HG03457 (cell line): ENCODE measurements around the gene SPATA12.
A peak's percentile ranks its signal among the peaks of the same experiment; 100 is the strongest.

ENCODE experiments used
- ATAC-seq: cut with Tn5 transposase; IDR thresholded peaks from one replicate; pipeline ENCODE4 v1.9.1; 2021; ENCODE audit warnings: moderate number of reproducible peaks; ENCODE audit not compliant: unreplicated experiment

SPATA12 gene

GRCh38 chr3:57048728-57049127 is 11.7 kb upstream of the SPATA12 start:
- ATAC-seq, result no peak

DNA sequence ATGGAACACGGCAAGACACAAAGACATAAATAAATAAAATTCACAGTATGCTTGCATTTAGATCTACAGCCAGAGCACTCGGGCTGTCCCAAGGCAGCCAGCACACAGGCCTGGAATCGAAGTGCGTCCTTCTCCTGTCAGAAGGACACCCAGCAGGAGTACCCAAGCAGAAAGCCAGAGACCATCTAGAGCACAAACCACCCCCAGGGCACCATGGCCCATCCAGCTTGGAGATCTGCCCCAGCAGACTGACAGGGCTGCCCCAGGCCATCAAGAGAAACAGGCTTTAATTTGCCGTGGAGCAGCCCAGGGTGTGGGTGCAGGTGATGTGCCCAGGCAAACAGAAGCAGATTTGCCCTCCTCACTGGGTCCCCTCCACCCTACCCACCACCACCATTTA is 7.8 kb upstream of the SPATA12 start:
- no peak for ATAC-seq

GRCh38 chr3:57053122-57053521 is 7.3 kb upstream of the SPATA12 start:
- no peak for ATAC-seq

DNA sequence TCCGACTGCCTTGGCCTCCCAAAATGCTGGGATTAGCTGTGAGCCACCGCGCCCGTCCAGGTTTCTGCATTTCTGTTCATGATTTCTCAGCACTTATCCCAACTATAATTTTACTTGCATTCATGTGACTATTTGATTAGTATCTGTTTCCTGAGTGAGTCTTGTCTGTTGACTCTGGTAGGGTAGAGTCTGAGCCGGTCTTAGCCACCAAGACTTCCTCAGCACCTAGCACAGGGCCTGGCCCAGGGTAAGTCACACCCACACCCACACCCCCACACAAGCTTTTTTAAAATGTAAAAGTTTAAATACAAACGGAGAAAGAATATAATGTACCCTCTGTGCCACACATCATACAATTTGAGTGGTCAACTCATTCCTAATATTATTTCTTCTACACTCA is 3.1 kb upstream of the SPATA12 start:
- ATAC-seq, result no peak

GRCh38 chr3:57059411-57059810 is 1.1 kb upstream of the SPATA12 start:
- ATAC-seq, result no peak

- ATAC-seq, result no peak
Observed at GRCh38 chr3:57061556-57061955, 1.1 kb downstream of the SPATA12 start.

GRCh38 chr3:57062101-57062631 is 1.7 kb downstream of the SPATA12 start:
- no peak for ATAC-seq

DNA sequence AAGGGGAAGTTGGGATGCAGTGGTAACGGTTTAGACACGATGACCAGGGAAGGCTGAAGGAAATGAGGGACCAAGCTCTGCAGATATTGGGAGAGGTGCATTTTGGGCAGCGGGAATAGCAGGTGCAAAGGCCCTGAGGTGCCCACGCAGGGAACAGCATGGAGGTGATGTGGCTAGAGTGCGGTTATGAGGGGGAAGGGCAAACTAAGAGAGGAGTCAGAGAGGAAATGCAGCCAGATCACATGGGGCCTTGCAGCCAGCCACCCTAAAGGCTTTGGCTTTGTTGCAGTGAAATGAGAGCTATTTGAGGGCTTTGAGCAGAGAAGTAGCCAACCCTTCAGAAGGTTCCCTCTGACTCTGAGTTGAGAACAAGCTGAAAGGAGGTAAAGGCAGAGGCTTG is 2.6 kb downstream of the SPATA12 start:
- ATAC-seq, result no peak

DNA sequence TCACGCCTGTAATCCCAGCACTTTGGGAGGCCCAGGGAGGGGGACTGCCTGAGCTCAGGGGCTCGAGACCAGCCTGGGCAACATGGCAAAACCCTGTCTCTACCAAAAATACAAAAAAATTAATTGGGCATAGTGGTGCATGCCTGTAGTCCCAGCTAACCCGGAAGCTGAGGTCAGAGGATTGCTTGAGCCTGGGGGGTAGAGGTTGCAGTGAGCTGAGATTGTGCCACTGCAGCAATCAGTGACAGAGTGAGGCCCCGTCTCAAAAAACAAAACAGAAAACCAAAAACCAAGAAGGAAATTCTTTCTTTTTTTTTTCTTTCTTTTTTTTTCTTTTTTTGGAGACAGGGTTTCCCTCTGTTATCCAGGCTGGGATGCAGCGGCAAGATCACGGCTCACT is 3.5 kb downstream of the SPATA12 start:
- ATAC-seq, result no peak

DNA sequence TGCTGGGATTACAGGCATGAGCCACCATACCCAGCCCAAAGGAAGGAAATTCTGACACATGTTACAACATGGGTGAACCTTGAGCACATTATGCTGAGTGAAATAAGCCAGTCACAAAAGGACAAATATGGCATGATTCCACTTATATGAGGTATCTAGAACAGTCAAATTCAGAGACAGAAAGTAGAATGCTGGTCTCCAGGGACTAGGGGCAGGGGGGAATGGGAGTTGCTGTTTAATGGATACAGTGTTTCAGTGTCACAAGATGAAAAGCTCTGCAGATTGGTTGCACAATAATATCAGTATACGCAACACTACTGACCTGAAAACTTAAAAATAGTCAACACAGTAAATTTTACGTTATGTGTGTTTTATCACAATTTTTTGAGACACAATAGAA is 4.1 kb downstream of the SPATA12 start:
- ATAC-seq, result no peak

DNA sequence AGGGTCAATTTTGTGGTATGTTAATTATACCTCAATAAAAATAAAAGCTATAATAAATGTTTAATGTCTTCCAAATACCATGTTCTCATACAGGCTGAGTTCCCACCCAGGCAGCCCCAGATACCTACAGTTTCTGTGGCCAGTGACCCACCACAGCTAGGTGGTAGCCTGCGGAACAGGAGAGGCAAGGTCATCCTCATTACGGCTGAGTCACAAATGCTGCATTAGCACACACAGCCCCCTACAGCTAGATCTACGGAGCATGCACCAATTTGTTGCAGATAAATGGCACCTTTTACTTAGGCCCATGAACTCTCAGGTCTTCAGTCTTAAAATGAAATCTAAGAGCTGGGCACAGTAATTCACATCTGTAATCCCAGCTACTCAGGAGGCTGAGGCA is 5.1 kb downstream of the SPATA12 start:
- no peak for ATAC-seq

GRCh38 chr3:57066471-57066870 is 6.0 kb downstream of the SPATA12 start:
- no peak for ATAC-seq

DNA sequence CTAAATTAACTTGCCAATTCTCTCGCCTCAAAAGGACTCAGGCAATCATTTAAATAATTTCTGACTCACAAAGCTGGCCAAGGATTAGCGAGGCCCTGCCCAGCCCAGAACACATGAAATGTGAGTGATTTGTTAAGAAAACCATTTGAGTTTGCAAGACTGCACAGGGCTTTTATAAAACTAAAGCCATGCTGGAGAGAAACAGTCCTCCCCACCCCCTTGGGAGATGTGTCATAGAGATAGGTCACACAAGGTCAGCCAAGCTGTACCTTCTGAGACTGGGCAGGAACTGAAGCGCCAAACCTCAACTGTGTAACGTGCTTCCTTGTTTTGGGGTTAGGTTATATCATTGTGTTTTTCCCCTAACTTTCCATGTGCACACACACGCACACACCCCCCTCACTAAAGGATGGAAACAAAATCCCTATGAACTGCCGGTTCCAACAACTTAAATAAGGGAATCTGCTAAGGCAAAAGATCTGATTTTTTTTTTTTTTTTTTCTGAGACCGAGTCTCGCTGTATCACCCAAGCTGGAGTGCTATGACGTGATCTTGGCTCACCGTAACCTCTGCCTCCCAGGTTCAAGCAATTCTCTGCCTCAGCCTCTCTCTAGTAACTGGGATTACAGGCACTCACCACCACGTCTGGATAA is 8.1 kb downstream of the SPATA12 start:
- peak; percentile 98 for ATAC-seq

- ATAC-seq, result no peak
Observed at GRCh38 chr3:57069503-57069902, 9.0 kb downstream of the SPATA12 start.

GRCh38 chr3:57073628-57074027 is 13.2 kb downstream of the SPATA12 start:
- ATAC-seq, result no peak

DNA sequence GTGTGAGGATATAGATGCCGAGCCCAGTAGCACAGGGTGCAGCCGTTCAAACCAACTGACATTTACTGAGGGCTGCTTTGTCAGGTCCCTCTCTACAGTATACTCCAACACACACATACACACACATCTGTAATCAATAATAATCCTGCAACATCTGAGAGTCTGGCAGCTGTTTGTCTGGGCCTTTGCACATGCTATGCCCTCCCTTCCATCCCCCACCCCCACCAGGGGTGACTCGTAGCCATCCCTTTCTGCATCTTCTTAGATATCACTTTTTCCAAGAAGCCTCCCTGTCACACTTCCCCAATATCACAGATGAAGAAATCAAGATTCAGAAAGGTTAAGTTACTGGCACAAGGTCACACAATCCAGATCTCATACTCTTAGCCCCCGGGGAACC is 13.7 kb downstream of the SPATA12 start:
- ATAC-seq, result no peak

DNA sequence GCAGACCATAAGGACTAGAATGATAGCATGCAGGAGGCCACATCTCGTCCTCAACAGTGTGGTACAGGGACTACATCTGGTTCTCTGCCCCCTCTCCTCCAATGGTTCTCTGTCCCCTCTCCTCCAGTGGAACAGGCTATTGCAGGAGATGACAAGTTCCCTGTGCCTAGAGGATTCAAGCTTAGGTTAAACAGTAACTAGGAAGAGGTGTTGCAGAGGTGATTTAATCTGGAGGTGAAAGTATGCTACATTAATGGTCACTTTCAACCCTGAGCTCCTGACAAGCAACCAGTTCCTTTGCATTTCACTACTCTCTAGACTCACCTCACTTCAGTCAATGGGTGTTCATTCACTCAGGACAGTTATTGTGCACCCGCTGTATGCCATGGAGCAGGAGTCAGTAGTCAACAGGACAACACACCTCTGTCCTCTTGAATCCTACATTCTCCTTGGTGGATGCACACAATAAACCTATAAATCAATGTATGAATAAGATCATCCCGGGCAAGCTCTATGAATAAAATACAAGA is 16.0 kb downstream of the SPATA12 start:
- ATAC-seq, result no peak

DNA sequence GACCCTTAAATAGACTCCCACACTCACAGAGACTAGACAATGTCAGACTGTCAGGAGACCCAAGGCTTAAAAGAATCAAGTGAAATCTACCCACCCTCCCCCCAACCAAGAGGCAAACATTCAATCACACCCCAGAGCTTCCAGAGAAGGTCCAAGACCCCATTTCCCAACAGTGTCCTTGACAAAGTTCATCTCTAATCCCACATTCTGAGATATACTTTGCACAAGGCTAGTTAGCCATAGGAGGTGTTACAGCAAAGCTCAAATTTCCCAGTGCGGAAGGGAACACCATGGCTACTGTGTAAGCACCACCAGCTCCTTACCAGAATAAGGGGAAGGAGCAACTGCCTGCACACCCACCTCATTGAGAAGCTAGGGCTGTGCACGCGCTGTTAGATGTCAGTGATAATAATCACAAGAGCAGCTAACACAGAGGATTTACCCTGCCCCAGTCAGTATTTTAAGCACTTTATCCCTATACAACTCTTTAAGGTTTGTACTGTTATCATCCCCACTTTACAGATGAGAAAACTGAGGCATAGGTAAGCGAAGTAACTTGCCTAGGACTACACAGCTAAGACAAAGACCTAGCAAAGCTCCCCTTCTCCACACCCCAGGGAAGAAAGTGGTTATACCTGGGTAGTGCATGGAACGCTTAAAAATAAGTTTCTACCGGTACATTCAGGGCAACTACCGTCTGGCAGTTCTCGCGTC is 17.3 kb downstream of the SPATA12 start:
- no peak for ATAC-seq

DNA sequence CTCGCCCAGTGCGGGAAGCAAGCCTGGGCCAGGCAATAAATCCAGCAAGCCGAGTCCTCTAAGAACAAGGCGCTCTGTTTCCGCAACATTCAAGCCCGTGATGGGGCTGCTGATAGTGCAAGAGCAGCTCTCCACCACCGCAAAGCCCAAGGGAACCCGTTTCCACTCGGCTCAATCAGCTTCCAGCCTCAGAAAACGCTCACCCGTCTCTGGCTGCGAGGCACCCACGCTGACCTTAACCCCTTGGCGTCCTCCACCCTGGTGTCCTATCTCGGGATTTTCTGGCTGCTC is 17.8 kb downstream of the SPATA12 start:
- ATAC-seq, result no peak

DNA sequence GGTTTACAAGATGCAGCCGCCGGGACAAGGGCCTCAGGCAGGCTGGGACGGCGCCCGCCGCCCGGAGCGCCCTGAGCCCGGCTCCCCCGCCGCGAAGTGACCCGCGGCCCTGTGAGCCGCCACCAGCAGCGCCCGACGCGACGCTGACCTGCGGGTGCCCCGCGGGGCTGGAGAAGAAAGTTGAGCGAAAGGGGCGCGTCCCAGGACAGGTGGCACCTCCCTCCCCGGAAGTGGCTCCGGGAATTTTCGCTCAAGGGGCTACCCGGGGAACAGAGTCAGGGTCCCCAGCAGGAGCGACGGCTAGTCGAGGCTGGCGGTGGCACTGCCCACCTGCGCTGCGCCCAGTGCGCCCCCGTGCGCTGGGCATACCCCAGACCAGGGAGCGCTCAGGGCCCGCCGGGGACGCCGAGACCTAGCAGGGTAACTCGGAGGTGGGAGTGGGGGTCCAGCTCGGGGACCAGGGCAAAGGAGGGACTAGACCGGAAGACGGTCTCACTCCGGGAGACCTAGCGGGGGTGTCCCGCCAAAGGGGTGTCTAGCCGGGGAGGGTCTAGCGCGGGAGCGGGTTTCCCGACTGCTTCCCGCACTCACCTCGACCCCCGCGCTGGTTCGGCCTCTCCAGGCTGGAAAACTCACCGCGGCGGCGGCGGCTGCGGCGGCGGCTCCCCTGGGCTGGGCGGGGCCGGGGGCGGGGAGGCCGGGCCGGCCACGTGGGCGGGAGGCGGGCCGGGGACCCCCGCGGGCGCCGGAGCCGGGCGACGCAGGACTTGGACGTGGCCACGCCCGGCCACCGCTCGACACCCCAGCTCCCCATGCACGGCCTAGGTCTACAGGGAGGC is 18.4 kb downstream of the SPATA12 start:
- no peak for ATAC-seq

DNA sequence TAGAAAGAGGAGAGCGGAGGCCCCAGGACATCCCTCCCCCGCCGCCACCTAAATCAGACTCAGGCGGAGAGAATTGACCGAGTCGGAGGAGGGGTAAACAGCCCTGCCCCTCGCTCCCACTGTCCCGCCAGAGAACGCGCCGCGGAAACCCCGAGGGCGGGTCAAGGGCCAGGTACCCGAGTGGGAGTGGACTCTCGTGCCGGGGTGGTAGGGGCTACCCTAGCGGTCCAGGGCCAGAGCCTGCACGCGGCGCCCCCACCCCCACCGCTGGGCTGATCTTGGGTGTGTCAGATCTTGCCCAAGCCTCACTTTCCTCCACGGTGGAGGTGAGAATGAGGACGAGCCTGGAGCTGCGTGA is 19.0 kb downstream of the SPATA12 start:
- ATAC-seq, result no peak

DNA sequence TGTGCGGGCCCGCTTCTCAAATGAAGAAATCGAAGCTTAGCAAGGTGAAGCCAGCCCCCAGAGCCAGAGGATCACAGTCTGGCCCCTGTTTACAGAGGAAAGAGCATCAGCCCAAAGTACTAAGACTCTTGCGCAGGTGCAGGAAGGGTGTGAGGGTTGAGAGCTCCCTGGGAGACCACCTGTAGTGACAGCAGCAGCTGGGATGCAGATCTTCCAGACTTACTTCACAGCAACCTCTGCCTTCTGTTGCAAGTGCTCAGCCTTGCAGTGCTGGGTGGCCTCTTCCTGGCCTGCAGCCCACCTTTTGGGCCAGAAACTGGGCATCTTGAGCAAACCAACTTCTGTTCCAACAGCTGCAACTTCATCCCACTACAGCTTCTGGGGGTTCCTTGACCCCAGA is 19.7 kb downstream of the SPATA12 start:
- no peak for ATAC-seq
